HG03095 (cell line): ENCODE measurements around the gene CACNA2D3.

ENCODE experiments used
- ATAC-seq: cut with Tn5 transposase; IDR thresholded peaks from one replicate; pipeline ENCODE4 v1.9.1; 2021; ENCODE audit warnings: moderate library complexity; ENCODE audit not compliant: unreplicated experiment

The CACNA2D3 gene

GRCh38 chr3:54713031-54713430, 590.7 kb downstream of the CACNA2D3 start:
- ATAC-seq, result no peak

DNA sequence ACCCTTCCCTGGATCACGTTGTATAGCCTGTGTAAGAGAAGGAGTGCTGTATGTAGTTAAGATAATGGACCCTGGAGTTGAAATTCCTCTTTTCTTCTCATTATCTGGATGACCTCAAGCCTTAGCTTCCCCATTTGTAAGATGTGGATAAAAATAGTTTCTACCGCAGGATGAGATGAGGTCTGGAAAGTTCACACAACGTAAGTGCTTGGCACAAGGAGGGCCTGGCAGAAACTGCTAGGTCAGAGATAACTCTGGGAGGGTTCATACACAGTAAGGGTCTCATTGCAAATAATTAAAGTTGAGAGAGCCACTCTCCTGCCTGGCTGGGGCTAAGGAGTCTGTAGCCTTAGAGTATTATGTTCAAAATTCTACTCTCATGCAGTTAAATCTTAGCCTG, 591.1 kb downstream of the CACNA2D3 start:
- ATAC-seq, result no peak

DNA sequence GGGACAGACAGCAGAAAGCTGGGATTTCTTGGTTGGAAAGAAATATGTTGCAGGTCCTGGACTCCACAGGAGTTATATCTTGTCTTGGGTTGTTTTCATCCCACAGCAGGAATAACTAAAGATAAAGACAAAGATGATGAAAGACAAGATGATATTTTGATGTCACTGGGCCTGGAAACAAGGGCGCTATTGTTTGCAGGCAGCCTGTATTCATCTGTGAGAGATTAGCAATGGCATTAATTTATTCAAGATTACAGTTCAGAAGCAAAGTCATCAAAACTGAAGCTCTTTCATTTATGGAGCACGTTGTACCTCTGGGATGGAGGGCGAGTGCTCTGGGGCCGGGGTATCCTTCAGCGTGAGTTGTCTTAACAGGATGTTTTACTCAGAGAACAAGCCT, 591.7 kb downstream of the CACNA2D3 start:
- ATAC-seq, result no peak

DNA sequence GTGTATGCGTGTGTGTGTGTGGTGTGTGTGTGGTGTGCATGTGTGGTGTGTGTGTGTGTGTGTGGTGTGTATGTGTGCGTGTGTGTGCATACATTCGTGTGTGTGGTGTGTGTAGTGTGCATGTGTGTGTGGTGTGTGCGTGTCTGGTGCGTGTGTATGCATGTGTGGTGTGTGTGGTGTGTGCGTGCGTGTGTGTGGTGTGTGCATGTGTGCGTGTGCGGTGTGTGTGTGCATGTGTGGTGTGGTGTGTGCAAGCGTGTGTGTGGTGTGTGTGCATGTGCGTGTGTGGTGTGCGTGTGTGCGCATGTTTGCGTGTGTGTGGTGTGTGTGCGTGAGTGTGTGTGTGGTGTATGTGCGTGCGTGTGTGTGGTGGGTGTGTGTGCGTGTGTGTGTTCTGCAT, 595.2 kb downstream of the CACNA2D3 start:
- ATAC-seq, result no peak

GRCh38 chr3:54719914-54720313, 597.6 kb downstream of the CACNA2D3 start:
- no peak for ATAC-seq

DNA sequence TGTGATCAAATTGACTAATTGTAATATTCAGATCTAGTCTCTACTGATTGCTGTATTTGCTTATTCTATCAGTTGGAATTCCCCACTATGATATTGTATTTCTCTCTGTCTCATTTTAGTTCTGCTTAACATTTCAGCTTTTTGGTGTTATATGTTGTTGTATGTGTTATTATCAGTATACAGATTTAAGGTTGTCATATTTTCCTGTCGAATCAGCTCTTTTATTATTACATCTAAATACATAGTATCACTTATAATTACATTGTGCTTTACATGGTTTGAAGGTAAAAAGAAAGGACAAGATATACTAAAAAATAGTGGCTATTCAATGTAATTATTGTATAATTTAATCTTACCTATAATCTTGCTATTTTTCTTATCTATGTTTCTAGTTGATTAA, 598.3 kb downstream of the CACNA2D3 start:
- no peak for ATAC-seq

- ATAC-seq, result no peak
These were observed 609.5 kb downstream of the CACNA2D3 start for GRCh38 chr3:54731732-54732445.

DNA sequence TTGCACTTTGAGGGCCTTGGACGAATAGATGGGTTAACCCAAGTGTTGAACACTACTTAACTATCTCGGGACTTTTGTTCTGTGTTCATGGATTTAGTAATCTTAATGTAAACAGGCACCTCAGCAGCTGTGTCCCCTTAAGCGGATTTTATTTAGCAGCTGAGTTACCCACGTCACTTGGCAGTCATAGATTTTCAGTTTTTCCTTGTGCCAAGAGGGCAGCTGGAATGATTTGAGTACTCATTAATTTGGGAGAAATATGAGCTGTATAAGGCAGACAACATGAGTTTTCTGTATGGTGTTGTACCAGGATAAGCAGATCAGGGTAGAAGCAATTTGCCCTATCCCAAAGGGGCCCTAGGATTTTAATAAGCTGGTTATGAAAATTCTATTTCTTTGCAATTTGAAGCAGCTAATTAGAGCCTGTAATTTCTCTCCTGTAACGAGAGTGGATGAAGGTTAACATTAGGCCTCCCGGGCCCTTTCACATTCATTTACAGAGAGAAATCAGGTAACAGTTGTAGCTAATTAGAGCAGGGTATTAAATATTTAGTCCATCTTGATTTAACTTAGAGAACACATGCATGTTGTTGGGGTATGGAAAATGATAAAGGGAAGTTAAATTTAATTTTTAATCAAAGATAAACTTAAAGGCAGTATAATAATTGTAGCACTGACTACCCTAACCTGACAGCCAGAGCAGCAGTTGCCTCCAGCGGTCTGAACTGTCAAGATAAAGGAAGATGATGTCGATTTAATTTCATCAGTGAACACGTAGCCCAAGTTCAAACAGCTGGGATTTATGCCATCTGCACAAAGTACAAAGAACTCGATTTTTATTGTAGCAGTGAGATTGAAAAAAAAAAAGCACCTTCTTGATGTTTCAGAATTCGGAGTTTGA, 611.0 kb downstream of the CACNA2D3 start:
- no peak for ATAC-seq

GRCh38 chr3:54736459-54736858, 614.1 kb downstream of the CACNA2D3 start:
- no peak for ATAC-seq

DNA sequence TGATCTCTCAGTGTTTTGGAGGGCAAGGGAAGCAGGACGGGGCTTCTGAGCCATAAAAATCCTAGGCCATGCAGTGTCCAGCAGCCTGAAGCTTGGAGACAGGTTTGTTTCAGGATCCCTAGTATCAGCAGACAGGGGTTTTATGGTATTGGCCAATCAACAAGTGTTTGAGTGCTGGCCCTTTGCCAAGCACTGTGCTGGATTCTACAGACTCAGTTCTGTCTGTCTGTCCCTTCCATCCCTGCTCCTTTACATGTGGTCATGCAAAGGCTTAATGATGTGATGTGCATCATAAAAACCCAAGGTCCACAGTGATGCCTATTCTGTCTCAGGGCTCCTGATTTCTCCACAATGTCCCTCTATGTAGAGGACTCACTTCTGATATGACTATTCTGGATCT, 621.4 kb downstream of the CACNA2D3 start:
- no peak for ATAC-seq

- ATAC-seq, result no peak
These were observed 621.9 kb downstream of the CACNA2D3 start for GRCh38 chr3:54744291-54744690.

DNA sequence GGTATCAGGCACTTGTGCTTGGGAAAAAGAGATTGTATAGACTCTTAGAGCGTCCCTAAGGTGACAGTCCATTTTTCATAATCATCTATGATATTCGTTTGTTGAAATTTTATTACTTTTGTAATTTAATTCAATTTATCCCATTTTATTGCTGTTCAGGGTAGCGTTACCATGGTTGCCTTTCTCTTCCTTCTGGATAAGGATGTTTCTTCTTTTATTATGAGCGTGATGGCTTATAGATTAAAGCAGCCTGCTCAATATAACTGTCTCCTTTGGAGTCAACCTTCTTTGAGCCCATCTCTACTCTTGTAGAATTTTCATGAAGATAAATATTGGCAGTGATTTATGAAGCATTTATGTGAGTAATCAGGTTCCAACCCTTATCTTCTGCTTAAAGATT, 623.5 kb downstream of the CACNA2D3 start:
- ATAC-seq, result no peak

DNA sequence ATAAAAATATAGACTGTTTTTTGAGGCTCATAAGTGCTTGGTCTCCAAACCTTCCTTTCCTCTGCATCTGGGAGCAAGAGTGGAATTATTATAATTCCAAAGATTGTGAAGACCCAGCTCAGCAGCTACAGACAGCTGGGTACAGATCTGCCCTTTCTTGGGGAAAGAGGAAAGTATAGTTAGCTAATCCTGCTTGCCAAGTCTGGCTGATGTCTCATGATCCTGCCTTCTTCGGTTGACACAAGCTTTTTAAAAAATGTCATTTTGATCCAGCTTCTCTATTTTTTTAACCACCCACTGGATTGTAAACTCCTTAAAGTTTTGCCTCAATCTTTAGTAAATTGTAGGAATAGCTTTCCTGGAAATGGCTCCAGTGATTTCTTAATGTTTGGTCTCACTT, 624.4 kb downstream of the CACNA2D3 start:
- no peak for ATAC-seq

DNA sequence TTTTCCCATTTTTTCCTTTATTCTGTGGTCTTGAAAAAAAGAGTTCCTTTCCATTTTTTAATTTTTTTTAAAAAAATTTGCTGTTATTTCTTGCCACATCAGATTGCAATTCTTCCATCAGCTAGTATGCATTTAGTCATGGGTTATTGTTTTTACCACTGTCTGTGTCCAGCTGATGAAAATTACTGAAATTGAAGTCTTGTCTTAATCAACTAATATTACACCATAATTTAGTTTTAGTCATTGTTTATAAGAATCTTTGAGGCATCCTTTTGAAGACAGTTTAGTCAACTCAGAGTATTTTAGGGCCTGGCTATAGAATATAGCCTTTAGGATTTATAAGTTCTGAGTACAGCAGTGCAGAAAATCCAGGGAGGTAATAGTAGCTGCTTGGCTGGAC, 633.4 kb downstream of the CACNA2D3 start:
- ATAC-seq, result no peak

DNA sequence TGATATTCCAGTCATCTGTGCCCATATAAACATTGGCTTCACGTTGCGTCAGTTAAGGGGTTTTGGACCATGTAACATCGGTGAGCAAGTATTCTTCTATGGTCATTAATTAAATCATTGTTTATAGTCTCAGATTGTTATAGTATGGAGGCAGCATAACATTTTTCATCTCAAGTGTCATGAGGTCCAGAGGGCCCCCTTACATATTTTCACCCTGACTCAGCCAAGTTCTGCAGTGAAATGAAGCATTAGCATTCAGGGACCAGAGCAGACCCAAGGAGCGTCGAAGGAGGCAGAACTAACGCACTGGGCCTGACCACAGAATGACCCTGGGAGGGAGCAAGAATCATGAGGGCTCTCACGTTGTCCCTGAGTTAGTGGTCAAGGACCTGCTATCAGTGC, 634.0 kb downstream of the CACNA2D3 start:
- no peak for ATAC-seq

- no peak for ATAC-seq
These were observed 636.1 kb downstream of the CACNA2D3 start for GRCh38 chr3:54758461-54758860.

GRCh38 chr3:54759166-54759565, 636.8 kb downstream of the CACNA2D3 start:
- no peak for ATAC-seq

DNA sequence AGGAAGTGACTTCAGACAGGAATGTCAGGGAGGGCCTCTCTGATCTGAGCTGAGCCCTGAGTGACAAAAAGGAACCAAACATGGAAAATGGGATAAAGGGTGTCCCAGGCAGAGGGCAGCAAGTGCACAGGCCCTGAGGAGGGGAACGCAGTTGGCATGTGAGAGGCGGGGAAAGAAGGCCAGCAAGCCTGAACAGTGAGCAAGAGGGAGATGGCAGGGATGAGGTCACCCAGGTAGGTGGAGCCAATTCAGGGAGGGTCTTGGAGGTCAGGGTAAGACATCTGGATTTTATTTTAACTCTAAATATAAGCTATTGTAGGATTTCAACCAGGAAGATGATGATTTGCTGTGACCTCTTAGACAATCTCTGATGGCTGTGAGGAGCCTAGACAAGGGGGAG, 637.8 kb downstream of the CACNA2D3 start:
- no peak for ATAC-seq

GRCh38 chr3:54761637-54762036, 639.3 kb downstream of the CACNA2D3 start:
- no peak for ATAC-seq

DNA sequence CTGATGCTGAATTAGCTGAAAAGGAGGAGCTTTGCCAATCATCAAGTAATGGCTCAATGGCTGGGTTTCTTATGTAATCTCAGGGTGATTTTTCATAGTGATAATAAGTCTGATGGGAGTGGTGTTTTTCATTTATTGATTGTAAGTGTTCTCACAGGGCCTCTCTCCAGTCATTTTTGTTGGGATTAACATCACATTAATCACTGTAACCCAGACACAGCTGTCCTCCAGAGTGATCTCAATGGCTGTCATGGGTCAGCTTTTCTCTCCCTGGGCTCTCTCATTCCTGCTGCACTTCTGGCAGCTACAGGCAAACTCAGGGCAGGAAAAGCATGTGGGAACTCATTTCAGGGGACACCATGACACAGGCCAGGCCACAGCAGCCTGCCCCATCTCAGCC, 642.6 kb downstream of the CACNA2D3 start:
- no peak for ATAC-seq

DNA sequence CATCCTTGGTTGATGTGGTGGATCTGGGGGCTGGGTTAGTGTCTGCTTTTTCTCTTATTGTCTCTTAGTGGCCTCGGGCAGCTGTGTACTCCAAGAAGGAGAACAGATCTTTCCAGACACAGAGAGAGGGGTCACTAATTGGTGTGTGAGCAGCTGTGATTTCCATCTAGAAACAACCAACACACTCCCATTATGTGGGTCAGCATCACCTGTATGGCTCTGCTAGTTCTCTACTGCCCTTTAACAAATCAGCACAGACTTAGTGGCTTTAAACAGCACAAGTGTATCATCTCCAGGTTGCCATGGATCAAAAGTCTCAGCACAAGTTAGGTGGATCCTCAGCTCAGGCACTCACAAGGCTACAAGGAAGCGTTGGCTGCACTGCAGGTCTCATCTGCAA, 648.7 kb downstream of the CACNA2D3 start:
- ATAC-seq, result no peak

DNA sequence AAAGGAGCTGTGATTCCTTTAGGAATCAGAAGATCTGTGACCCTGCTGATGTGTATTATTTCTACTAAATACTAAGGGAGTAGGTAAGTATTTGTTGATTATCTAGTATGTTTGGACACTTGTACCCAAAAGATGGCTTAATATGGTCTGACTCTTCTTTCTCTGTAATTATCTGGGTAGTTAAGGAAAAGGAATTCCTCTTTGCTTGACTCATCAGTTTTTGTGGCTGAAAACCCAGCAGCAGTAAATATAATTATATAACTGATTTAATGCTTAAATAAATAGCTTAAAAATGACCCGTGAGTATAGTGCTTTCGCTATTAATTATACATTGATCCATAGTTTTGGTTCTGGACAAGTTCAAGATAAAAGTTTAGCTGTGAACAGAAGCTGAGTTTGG, 649.7 kb downstream of the CACNA2D3 start:
- no peak for ATAC-seq
